HUES48 (cell line): ENCODE data around the gene TMEM203.
"Not testable (repeated sequence)": the region's sequence is repeated elsewhere in the genome, so short reads cannot be mapped to it uniquely, and the experiment has no call there.

Experiments
- H3K27ac ChIP-seq: one replicate; pipeline ENCODE4 v1.7.0; 2013; ENCODE audit warnings: low read depth, low read length, inconsistent platforms
- H3K27me3 ChIP-seq: 2 replicates; pipeline ENCODE4 v1.6.1; 2013; ENCODE audit warnings: mild to moderate bottlenecking, low read length; ENCODE audit not compliant: control insufficient read depth, insufficient read depth
- H3K36me3 ChIP-seq: 2 replicates; pipeline ENCODE4 v1.6.1; 2013; ENCODE audit warnings: low read length; ENCODE audit not compliant: control insufficient read depth, insufficient read depth
- H3K4me1 ChIP-seq: 2 replicates; pipeline ENCODE4 v1.6.1; 2013; ENCODE audit warnings: mild to moderate bottlenecking, low read length; ENCODE audit not compliant: control insufficient read depth, insufficient read depth
- H3K4me3 ChIP-seq: 2 replicates; pipeline ENCODE4 v1.5.1; 2013; ENCODE audit warnings: mild to moderate bottlenecking, low read depth, low read length
- H3K9ac ChIP-seq: 2 replicates; pipeline ENCODE4 v1.6.1; 2013; ENCODE audit warnings: mild to moderate bottlenecking, low read depth, low read length, moderate library complexity
- H3K9me3 ChIP-seq: 2 replicates; pipeline ENCODE4 v1.6.1; 2013; ENCODE audit warnings: low read length; ENCODE audit not compliant: control insufficient read depth, insufficient read depth

TMEM203 gene

DNA sequence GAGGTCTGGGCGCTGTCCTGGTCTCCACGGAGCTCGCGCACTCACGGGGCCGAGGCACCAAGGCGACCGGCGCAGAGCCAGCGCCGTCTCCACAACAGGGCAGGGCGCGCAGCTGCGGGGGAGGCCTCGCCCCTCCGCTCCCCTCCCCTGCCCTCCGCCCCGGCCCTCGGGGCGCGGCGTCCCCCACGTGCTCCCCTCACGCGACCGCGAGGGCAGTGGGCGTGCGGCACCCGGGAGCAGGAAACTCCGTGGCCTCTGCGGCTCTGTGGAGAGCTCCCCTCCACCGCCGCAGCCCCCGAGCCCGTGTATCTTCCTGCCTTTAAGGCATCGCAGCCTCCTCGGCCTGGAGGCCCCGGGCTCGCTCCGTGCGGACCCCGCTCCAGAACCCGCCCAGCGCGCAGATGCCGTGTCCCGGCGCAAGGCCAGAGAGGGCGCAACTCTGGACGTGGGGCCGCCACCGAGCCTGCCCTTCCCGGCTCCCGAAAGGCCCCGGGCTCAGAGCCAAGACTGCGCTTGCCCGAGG, 34.9 kb upstream of the TMEM203 start:
- Histone ChIP-seq H3K36me3 (peaks cover 22% of the 10 kb centered on the region), H3K27ac (peak overlapping the region; percentile 96), H3K9ac (peak overlapping the region; percentile 71), H3K4me3 (peak overlapping the region; percentile 85), H3K4me1 (peaks cover 22% of the 10 kb centered on the region), H3K27me3 (no peaks in the 10 kb centered on the region), H3K9me3 (no peaks in the 10 kb centered on the region)

DNA sequence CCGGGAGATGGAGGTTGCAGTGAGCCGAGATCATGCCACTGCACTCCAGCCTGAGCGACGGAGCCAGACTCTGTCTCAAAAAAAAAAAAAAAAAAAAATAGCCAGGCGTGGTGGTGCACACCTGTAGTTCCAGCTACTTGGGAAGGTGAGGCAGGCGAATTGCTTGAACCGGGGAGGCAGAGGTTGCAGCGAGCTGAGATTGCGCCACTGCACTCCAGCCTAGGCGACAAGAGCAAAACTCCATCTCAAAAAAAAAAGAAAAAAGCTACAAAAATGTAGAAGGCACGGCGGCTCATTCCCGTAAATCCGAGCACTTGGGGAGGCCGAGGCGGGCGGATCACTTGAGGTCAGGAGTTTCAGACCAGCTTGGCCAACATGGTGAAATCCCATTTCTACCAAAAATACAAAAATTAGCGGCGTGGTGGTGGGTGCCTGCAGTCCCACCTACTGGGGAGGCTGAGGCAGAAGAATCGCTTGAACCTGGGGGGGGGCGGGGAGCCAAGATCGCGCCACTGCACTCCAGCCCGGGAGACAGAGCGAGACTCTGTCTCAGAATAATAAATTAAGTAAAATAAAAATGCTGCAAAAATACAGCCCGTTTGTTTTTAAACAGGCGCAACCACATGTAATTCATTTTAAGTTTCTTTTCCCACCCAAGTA, 34.2 kb upstream of the TMEM203 start:
- Histone ChIP-seq H3K27ac (peak overlapping the region; percentile 96), H3K36me3 (peaks cover 22% of the 10 kb centered on the region), H3K4me1 (peaks cover 18% of the 10 kb centered on the region)

DNA sequence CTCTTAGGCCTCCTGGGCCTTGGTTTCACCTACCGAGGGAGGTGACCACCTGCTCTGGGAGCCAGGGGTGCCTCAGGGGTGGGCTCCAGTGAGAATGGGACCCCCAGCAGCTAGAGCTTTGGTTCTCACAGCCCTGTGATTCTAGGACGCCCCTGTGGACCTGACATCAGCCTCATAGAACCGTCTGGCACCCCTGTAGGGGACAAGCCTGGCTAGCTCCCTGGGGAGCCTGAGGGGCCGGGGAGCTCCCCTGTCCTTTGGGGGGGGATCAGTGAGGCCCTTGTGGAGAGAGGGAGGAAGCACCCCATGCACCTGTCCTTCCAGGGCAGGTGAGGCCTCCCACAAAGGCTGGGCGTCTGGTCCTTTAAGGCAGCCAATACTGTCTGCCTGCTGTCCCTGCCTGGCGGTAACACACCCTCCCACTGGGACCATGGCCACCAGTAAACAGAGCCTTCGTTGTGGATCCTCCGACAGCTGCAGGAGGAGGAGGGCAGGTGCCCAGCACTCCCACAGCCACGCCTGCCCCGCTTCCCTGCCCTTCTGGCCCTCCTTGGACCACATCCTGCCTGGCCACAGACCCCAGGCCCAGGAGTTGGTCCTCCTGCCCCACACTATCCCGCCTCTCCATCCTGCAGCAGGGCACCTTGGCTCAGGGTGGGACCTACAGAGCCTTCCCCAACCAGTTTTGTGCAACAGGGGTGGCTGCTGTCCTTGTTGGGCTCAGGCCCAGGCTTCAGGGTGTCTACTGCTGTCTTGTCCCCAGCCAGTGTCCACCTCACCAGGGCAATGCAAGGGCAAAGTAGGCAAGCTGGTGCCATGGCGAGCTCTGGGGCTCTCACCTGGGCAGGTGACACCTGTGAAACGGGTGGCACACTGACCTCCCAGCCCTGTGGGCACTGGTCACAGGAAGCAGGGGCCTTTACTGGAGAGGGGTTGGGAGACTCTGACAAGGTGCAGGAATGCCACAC, 32.6 kb upstream of the TMEM203 start:
- Histone ChIP-seq H3K4me1 (peaks cover 8% of the 10 kb centered on the region), H3K9me3 (no peaks in the 10 kb centered on the region), H3K27ac (no peak overlapping the region), H3K27me3 (no peaks in the 10 kb centered on the region), H3K36me3 (peaks cover 13% of the 10 kb centered on the region), H3K9ac (no peak overlapping the region), H3K4me3 (no peak overlapping the region)

More for the DNA sequence above, 34.2 kb upstream of the TMEM203 start:
- H3K9ac ChIP-seq, result peak overlapping the region; percentile 71
- H3K9me3 ChIP-seq, H3K27me3 ChIP-seq: not testable (repeated sequence)
- peak overlapping the region; percentile 85 for H3K4me3 ChIP-seq

DNA sequence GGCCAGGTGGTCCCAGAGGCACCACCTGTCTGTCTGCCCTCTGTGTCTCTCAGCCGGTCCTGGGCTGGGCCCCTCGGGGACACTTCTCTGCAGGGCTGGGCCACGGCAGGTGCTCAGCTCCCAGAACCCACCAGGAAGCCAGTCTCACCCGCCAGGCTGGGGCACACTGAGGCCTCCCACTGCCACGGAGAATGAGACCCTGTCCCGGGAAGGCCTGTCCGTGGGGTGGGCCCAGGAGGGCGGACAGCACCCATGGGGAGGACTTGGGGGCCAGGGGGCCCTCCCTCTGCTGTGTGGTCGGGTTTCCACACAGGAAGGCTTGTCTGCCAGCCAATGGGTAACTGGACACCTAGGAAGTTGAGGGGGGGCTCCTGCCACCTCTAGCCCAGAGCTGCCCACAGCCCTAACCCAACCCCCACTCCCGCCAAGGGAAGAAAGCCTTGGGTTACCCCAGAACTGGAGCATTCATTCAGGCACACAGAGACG, 31.5 kb upstream of the TMEM203 start:
- Histone ChIP-seq H3K27ac (no peak overlapping the region), H3K27me3 (no peaks in the 10 kb centered on the region), H3K9ac (no peak overlapping the region), H3K9me3 (no peaks in the 10 kb centered on the region), H3K4me3 (no peak overlapping the region), H3K36me3 (peaks cover 2% of the 10 kb centered on the region; the same call in 1 of the 2 replicates), H3K4me1 (peaks cover under 1% of the 10 kb centered on the region; the same call in 1 of the 2 replicates)

DNA sequence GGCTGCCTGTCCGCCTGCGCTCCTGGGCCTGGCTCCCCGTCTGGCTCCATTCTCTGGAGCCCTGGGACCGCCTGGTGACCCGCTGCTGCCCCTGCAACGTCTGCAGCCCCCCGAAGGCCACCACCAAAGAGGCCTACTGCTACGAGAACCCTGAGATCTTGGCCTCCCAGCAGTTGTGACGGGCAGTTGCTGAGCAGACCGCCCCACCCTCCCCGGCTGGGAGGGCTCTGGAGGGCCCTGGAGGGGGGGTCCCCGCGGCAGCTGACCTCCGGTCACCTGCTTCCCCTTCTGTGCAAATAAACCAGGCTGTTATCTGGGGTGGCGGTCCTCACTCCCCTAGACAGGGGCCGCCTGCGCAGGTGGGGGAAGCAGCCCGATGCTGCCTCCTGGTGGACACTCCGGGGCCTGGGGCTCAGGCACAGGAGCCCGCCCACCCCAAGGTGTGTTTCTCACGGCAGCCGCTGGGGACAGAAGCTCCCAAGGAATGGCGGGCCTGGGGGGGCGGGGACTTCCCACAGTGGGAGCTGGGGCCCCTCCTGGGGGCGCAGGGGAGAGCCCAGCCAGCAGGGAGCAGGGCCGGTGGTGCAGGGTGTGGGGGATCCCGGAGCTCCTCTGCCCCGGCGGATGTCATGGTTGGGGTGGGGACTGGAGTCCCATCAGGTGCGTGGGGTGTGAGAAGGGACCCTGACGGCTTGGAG, 30.9 kb upstream of the TMEM203 start:
- Histone ChIP-seq H3K9ac (no peak overlapping the region), H3K4me1 (no peaks in the 10 kb centered on the region), H3K27ac (no peak overlapping the region), H3K9me3 (no peaks in the 10 kb centered on the region), H3K27me3 (no peaks in the 10 kb centered on the region), H3K4me3 (no peak overlapping the region), H3K36me3 (no peaks in the 10 kb centered on the region)

DNA sequence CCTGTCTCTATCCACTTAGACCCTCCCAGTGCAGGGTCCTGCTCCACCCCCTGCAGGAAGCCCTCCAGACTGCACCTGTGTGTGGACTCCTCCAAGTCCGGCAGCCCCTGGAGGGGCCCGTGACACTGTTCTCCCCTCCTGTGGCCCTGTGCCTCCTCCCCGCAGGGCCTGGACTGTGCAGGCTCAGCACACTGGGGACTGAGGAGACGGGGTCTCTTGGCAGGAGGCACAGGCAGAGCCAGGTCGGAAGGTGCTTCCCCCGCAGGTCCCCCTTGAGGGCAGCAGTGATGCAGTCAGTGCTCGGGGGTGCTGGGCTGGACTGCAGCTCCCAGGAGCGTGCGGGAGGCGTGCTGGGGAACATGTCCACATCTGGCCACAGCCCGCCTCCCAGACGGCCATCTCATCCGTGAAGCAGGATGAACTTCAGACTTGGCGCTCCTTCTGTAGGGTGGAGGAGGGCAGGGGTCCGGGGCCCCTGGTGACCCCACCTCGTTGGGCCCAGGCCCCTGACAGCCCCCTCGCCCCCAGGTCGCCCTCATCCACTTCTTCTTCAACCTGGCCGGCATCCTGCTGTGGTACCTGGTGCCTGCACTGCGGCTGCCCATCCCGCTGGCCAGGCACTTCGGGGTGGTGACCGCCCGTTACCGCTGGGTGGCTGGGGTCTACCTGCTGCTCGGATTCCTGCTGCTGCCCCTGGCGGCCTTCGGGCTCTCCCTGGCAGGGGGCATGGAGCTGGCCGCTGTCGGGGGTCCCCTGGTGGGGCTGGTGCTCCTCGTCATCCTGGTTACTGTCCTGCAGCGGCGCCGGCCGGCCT, 30.2 kb upstream of the TMEM203 start:
- Histone ChIP-seq H3K27ac (no peak overlapping the region), H3K9ac (no peak overlapping the region), H3K9me3 (no peaks in the 10 kb centered on the region), H3K36me3 (no peaks in the 10 kb centered on the region), H3K27me3 (no peaks in the 10 kb centered on the region), H3K4me3 (no peak overlapping the region), H3K4me1 (no peaks in the 10 kb centered on the region)

DNA sequence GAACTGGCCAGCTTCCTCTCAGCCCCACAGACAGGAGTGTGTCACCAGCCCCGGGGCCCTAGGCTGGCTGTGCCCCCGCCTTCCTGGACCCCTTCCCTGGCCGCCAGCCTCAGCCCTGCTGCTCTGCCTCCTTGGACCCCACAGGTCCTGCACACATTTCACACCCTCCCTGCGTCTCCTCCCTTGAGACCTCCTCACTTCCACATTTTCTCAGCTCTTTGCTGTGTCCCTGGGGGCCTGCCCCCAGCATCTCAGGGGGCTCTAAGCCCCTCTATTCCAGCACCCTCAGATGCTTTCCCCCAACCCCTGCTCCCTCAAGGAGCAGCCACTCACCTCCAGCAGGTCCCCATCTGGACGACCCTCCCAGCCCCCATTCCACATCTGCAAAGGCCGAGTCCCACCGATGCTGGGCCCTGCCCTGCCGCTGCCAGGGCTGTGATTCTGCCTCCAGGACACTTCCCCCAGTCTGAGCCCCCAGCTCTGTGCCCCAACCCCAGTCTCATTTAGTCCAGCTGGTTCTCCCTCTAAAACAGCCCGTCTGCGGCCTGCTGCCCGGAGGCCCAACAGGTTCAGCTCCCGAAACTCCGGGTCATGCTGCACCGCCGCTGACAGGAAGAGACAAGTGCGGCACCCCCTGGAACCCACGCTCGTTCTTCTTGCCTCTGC, 29.4 kb upstream of the TMEM203 start:
- no peak overlapping the region for H3K9ac ChIP-seq
- no peak overlapping the region for H3K4me3 ChIP-seq
- H3K9me3 ChIP-seq, result no peaks in the 10 kb centered on the region
- H3K27me3 ChIP-seq, result no peaks in the 10 kb centered on the region
- no peaks in the 10 kb centered on the region for H3K36me3 ChIP-seq
- H3K27ac ChIP-seq, result no peak overlapping the region
- no peaks in the 10 kb centered on the region for H3K4me1 ChIP-seq

DNA sequence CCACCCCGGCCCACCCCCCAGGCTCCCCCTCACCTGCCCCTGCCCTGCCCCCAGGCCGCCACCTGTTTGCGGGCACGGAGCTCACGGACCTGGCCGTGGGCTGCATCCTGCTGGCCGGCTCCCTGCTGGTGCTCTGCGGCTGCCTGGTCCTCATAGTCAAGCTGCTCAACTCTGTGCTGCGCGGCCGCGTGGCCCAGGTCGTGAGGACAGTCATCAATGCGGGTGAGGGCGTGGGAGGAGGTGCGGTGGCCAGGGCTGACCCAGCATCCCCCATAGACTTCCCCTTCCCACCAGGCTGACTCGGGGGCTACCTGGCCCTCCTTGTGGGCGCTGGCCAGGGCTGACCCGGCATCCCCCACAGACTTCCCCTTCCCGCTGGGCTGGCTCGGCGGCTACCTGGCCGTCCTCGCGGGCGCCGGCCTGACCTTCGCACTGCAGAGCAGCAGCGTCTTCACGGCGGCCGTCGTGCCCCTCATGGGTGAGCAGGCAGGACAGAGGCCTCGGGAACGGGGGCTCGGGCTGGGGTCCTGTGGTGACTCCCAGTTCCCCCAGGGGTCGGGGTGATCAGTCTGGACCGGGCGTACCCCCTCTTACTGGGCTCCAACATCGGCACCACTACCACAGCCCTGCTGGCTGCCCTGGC, 28.7 kb upstream of the TMEM203 start:
- H3K36me3 ChIP-seq, result no peaks in the 10 kb centered on the region
- no peak overlapping the region for H3K27ac ChIP-seq
- H3K9me3 ChIP-seq, result no peaks in the 10 kb centered on the region
- H3K4me1 ChIP-seq, result no peaks in the 10 kb centered on the region
- H3K27me3 ChIP-seq, result no peaks in the 10 kb centered on the region
- H3K9ac ChIP-seq, result no peak overlapping the region
- no peak overlapping the region for H3K4me3 ChIP-seq

DNA sequence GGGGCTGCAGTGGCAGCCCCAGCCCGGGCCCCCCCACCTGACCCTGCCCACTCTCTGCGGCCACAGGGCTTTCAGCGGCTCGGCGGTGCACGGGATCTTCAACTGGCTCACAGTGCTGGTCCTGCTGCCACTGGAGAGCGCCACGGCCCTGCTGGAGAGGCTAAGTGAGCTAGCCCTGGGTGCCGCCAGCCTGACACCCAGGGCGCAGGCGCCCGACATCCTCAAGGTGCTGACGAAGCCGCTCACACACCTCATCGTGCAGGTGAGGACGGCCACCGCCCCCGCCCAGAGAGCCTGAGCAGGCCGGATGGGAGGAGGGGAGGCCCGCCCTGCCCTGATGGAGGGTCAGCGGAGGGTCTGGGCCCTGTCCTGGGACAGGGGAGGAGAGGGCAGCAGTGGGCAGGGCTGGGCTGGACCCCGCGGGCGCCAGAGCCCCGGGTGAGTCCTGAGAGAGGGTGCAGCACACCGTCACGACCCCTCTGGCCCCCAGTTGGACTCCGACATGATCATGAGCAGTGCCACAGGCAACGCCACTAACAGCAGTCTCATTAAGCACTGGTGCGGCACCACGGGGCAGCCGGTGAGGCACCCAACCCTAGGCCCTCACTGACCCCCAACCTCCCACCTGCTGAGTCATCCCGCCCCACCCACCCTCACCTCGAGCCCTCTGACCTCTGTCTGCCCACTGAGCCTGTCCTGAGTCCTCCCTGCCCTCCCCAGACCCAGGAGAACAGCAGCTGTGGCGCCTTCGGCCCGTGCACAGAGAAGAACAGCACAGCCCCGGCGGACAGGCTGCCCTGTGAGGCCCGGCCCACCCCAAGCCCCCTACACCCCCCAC, 27.9 kb upstream of the TMEM203 start:
- Histone ChIP-seq H3K9me3 (no peaks in the 10 kb centered on the region), H3K36me3 (no peaks in the 10 kb centered on the region)

More for the DNA sequence above, 27.9 kb upstream of the TMEM203 start:
- H3K4me1 ChIP-seq, result no peaks in the 10 kb centered on the region
- no peak overlapping the region for H3K27ac ChIP-seq
- no peak overlapping the region for H3K9ac ChIP-seq
- H3K27me3 ChIP-seq, result no peaks in the 10 kb centered on the region
- H3K4me3 ChIP-seq, result no peak overlapping the region
